ENCODE data around the gene CANT1. TPM values are rescaled to one million over a fixed set of nuclear protein-coding genes. Genes with fewer than 3 reads are reported as not detected.

Gene CANT1
- total RNA-seq, 1 experiment from 2014 or later, result 33.0 TPM

GRCh38 chr17:79050551-79050950 is 41.0 kb upstream of the CANT1 start:
- no peaks in the 10 kb centered on the region for H3K9me3 ChIP-seq (ENCODE audit: control insufficient read depth, low read depth, low read length)
- H3K79me2 ChIP-seq (ENCODE audit: insufficient read depth, low read length), result no peaks in the 10 kb centered on the region
- no peak overlapping the region for H3T11ph ChIP-seq (ENCODE audit: low read length)
- no peaks in the 10 kb centered on the region for H3K23me2 ChIP-seq (ENCODE audit: insufficient read length, low read depth, low read length, poor library complexity, severe bottlenecking)
- H3K79me1 ChIP-seq (ENCODE audit: insufficient read depth, low read depth, low read length, poor library complexity, severe bottlenecking), result no peaks in the 10 kb centered on the region
- no peak overlapping the region; the same call in 1 of the 2 replicates for H3K14ac ChIP-seq (ENCODE audit: insufficient read depth, low read length)
- H3K4me1 ChIP-seq (ENCODE audit: insufficient read depth, low read length), result no peaks in the 10 kb centered on the region
- no peak overlapping the region for H4K91ac ChIP-seq (ENCODE audit: insufficient read length, low read depth, low read length)
- H3K56ac ChIP-seq (ENCODE audit: insufficient read length, low read depth, low read length), result no peak overlapping the region
- Mint-ChIP-seq H3K27ac (no peak overlapping the region), H3K4me3 (no peak overlapping the region), H3K36me3 (ENCODE audit: insufficient read depth in 1 of 3, low read depth in 3 of 3) (peaks cover 0 to 4% (median 3%) of the 10 kb centered on the region in 3 experiments; a peak in 2 of 7 replicates), H3K4me1 (peaks cover 0 to 7% of the 10 kb centered on the region in 2 experiments; a peak in 2 of 4 replicates), H3K9me3 (peaks cover 29% of the 10 kb centered on the region in 2 experiments), H3K27me3 (ENCODE audit: low read depth) (peaks cover 68% of the 10 kb centered on the region)
- no peak overlapping the region for H2BK15ac ChIP-seq (ENCODE audit: low read depth, low read length)
- no peaks in the 10 kb centered on the region for H3K27me3 ChIP-seq (ENCODE audit: insufficient read depth, low read length)
- no peak overlapping the region for H3K18ac ChIP-seq (ENCODE audit: insufficient read length, low read depth, low read length)
- H2BK20ac ChIP-seq (ENCODE audit: low read depth, low read length, poor library complexity, severe bottlenecking), result no peak overlapping the region
- no peak overlapping the region for H2BK120ac ChIP-seq (ENCODE audit: low read depth, low read length, poor library complexity, severe bottlenecking)
- H3K4ac ChIP-seq (ENCODE audit: low read depth, low read length), result no peak overlapping the region
- H2BK5ac ChIP-seq (ENCODE audit: insufficient read length, low read length), result no peak overlapping the region
- H2AK5ac ChIP-seq (ENCODE audit: insufficient read length, low read length), result no peak overlapping the region
- no peak overlapping the region for H3K9ac ChIP-seq (ENCODE audit: extremely low read depth, insufficient read length, low read length)
- no peak overlapping the region for H4K5ac ChIP-seq (ENCODE audit: insufficient read length, low read depth, low read length)
- no peak for TF ChIP-seq CTCF (conservative IDR thresholded peaks at IDR 0.05)
- H4K20me1 ChIP-seq (ENCODE audit: control insufficient read depth, insufficient read depth, insufficient read length), result no peaks in the 10 kb centered on the region
- no peak for DNase-seq
- H3K27ac ChIP-seq (ENCODE audit: insufficient read length, low read depth, low read length), result no peak overlapping the region
- no peak overlapping the region for H3K23ac ChIP-seq (ENCODE audit: insufficient read length, low read depth, low read length)
- WGBS (ENCODE audit: extremely low coverage, insufficient read length, low lambda C conversion rate), result no CpG with 5 or more reads among the region's 6 CpGs
- no peak overlapping the region for H4K8ac ChIP-seq (replicated peaks; ENCODE audit: insufficient read length, low read depth, low read length)
- H2BK12ac ChIP-seq (ENCODE audit: insufficient read length, low read depth, low read length), result no peak overlapping the region
- H3K4me2 ChIP-seq (ENCODE audit: insufficient read depth, insufficient read length, low read length), result no peak overlapping the region
- no peak overlapping the region for H2AFZ ChIP-seq (ENCODE audit: low read length)
